ENCODE results near the gene ERP29.
"Not testable (repeated sequence)": the region's sequence is repeated elsewhere in the genome, so short reads cannot be mapped to it uniquely, and the experiment has no call there.

The ERP29 gene

GRCh38 chr12:111991946-111992345, 21.3 kb upstream of the ERP29 start:
- Histone ChIP-seq H3K4me3 (replicated peaks; ENCODE audit: low read depth, low read length) (no peak overlapping the region), H3K36me3 (ENCODE audit: control insufficient read depth, insufficient read depth, low read length) (no peaks in the 10 kb centered on the region), H3K27me3 (replicated peaks; ENCODE audit: control insufficient read depth, insufficient read depth, low read length) (no peaks in the 10 kb centered on the region)
- no peak for TF ChIP-seq CTCF (IDR thresholded peaks at IDR 0.05; ENCODE audit: insufficient read depth, low read length, poor library complexity, severe bottlenecking)
- no peak for DNase-seq (ENCODE audit: extremely low read depth, insufficient read length)

- H3K4me3 ChIP-seq (replicated peaks; ENCODE audit: low read depth, low read length) = no peak overlapping the region
Observed at GRCh38 chr12:111992464-111992863, 20.8 kb upstream of the ERP29 start.

GRCh38 chr12:111993292-111994150, 19.7 kb upstream of the ERP29 start:
- no peaks in the 10 kb centered on the region for H3K36me3 ChIP-seq (ENCODE audit: control insufficient read depth, insufficient read depth, low read length)
- no peaks in the 10 kb centered on the region for H3K27me3 ChIP-seq (replicated peaks; ENCODE audit: control insufficient read depth, insufficient read depth, low read length)
- H3K4me3 ChIP-seq (replicated peaks; ENCODE audit: low read depth, low read length) = no peak overlapping the region; the same call in 1 of the 2 replicates
- peak; percentile 42 for DNase-seq (ENCODE audit: extremely low read depth, insufficient read length)
- TF ChIP-seq CTCF (IDR thresholded peaks at IDR 0.05; ENCODE audit: insufficient read depth, low read length, poor library complexity, severe bottlenecking) = no peak

More at GRCh38 chr12:111992464-111992863, 20.8 kb upstream of the ERP29 start:
- Histone ChIP-seq H3K27me3 (replicated peaks; ENCODE audit: control insufficient read depth, insufficient read depth, low read length) (no peaks in the 10 kb centered on the region), H3K36me3 (ENCODE audit: control insufficient read depth, insufficient read depth, low read length) (no peaks in the 10 kb centered on the region)
- no peak for TF ChIP-seq CTCF (IDR thresholded peaks at IDR 0.05; ENCODE audit: insufficient read depth, low read length, poor library complexity, severe bottlenecking)
- DNase-seq (ENCODE audit: extremely low read depth, insufficient read length) = no peak

- H3K4me3 ChIP-seq (replicated peaks; ENCODE audit: low read depth, low read length) = peak overlapping the region; percentile 49
- not testable (repeated sequence) for H3K27me3 ChIP-seq (replicated peaks; ENCODE audit: control insufficient read depth, insufficient read depth, low read length); H3K36me3 ChIP-seq (ENCODE audit: control insufficient read depth, insufficient read depth, low read length)
- DNase-seq (ENCODE audit: extremely low read depth, insufficient read length) = peak; percentile 32
Observed at GRCh38 chr12:111994211-111995111, 18.8 kb upstream of the ERP29 start.

GRCh38 chr12:111995782-111996480, 17.3 kb upstream of the ERP29 start:
- Histone ChIP-seq H3K36me3 (ENCODE audit: control insufficient read depth, insufficient read depth, low read length) (no peaks in the 10 kb centered on the region), H3K4me3 (replicated peaks; ENCODE audit: low read depth, low read length) (no peak overlapping the region), H3K27me3 (replicated peaks; ENCODE audit: control insufficient read depth, insufficient read depth, low read length) (no peaks in the 10 kb centered on the region)
- no peak for DNase-seq (ENCODE audit: extremely low read depth, insufficient read length)
- no peak for TF ChIP-seq CTCF (IDR thresholded peaks at IDR 0.05; ENCODE audit: insufficient read depth, low read length, poor library complexity, severe bottlenecking)
